Stimulated activated CD8-positive, alpha-beta memory T cell treated with anti-CD3 and anti-CD28 coated beads, Interleukin-7, amount 100 ng/mL, for 48 hours (primary cell): ENCODE measurements around the gene OR9I1.

Source experiments
- DNase-seq, 2 donors: peaks; one replicate each; pipeline ENCODE4 v3.0.0-alpha.2; 2020; ENCODE audit warnings: low read depth in 1 of 2; ENCODE audit errors: extremely low read depth in 1 of 2

The OR9I1 gene

GRCh38 chr11:58125469-58125868 lies at the start of gene OR9I1:
Gene OR9I1, minus strand, starts transcription at chr11:58125530. Its CDS starts 6,086 bp downstream, at chr11:58119444.
- no peak for DNase-seq

GRCh38 chr11:58165504-58166106 lies 40.3 kb upstream of the OR9I1 start:
- no peak for DNase-seq

- no peak for DNase-seq
Measured at GRCh38 chr11:58164990-58165389, 39.7 kb upstream of the OR9I1 start.

GRCh38 chr11:58164389-58164788 lies 39.1 kb upstream of the OR9I1 start:
- DNase-seq = no peak

- DNase-seq = no peak
Measured at GRCh38 chr11:58152781-58153180, 27.5 kb upstream of the OR9I1 start.

- no peak for DNase-seq
Measured at GRCh38 chr11:58142761-58143160, 17.4 kb upstream of the OR9I1 start.

- DNase-seq = no peak
Measured at GRCh38 chr11:58135171-58135570, 9.8 kb upstream of the OR9I1 start.

- no peak for DNase-seq
Measured at GRCh38 chr11:58134151-58134550, 8.8 kb upstream of the OR9I1 start.

GRCh38 chr11:58133309-58134076 lies 8.2 kb upstream of the OR9I1 start:
- no peak for DNase-seq

- DNase-seq = no peak
Measured at GRCh38 chr11:58127350-58127749, 2.0 kb upstream of the OR9I1 start.

GRCh38 chr11:58121096-58121495 lies 4.2 kb downstream of the OR9I1 start:
- no peak for DNase-seq

- no peak for DNase-seq
Measured at GRCh38 chr11:58097437-58097836, 27.9 kb downstream of the OR9I1 start.

- no peak for DNase-seq
Measured at GRCh38 chr11:58086528-58086927, 38.8 kb downstream of the OR9I1 start.

- DNase-seq = no peak
Measured at GRCh38 chr11:58075781-58076180, 49.5 kb downstream of the OR9I1 start.

GRCh38 chr11:58070585-58070984 lies 54.7 kb downstream of the OR9I1 start:
- no peak for DNase-seq

GRCh38 chr11:58068655-58069054 lies 56.7 kb downstream of the OR9I1 start:
- DNase-seq = no peak

- no peak for DNase-seq
Measured at GRCh38 chr11:58067685-58068084, 57.6 kb downstream of the OR9I1 start.
